Ureter (tissue), 1 donor: ENCODE data around the gene MUC5AC. TPM values are rescaled to one million over a fixed set of nuclear protein-coding genes. Genes with fewer than 3 reads are reported as not detected.

ENCODE experiments used
- DNase-seq: peaks from one replicate; pipeline ENCODE4 v3.0.0-alpha.2; 2020; ENCODE audit warnings: low spot score
- total RNA-seq: library from RNA; stranded (reverse); gene quantifications from one replicate; pipeline ENCODE4 v1.2.4, GENCODE V29; 2023
- donor health status: DM: yes; HTN: yes; CAD: no.

Gene MUC5AC
- total RNA-seq, 1 donor from 2014 or later: not detected

GRCh38 chr11:1120532-1121330 is 37.0 kb upstream of the MUC5AC start:
- DNase-seq: peak; percentile 38

- DNase-seq: no peak
Observed at GRCh38 chr11:1121331-1121812, 36.4 kb upstream of the MUC5AC start.

GRCh38 chr11:1121813-1122663 is 35.7 kb upstream of the MUC5AC start:
- no peak for DNase-seq

- DNase-seq: no peak
Observed at GRCh38 chr11:1122664-1123002, 35.1 kb upstream of the MUC5AC start.

GRCh38 chr11:1123970-1124369 is 33.8 kb upstream of the MUC5AC start:
- no peak for DNase-seq

GRCh38 chr11:1125803-1126202 is 31.9 kb upstream of the MUC5AC start:
- DNase-seq: no peak

- no peak for DNase-seq
Observed at GRCh38 chr11:1126491-1126926, 31.2 kb upstream of the MUC5AC start.

- DNase-seq: no peak
Observed at GRCh38 chr11:1126935-1127663, 30.7 kb upstream of the MUC5AC start.

GRCh38 chr11:1127664-1128162 is 30.0 kb upstream of the MUC5AC start:
- no peak for DNase-seq

GRCh38 chr11:1128311-1129142 is 29.2 kb upstream of the MUC5AC start:
- no peak for DNase-seq

GRCh38 chr11:1129143-1129610 is 28.6 kb upstream of the MUC5AC start:
- no peak for DNase-seq

GRCh38 chr11:1129611-1130160 is 28.1 kb upstream of the MUC5AC start:
- no peak for DNase-seq

- DNase-seq: peak; percentile 38
Observed at GRCh38 chr11:1130276-1131032, 27.3 kb upstream of the MUC5AC start.

GRCh38 chr11:1131033-1131911 is 26.5 kb upstream of the MUC5AC start:
- DNase-seq: no peak

GRCh38 chr11:1134848-1135445 is 22.8 kb upstream of the MUC5AC start:
- no peak for DNase-seq

- no peak for DNase-seq
Observed at GRCh38 chr11:1138097-1138496, 19.7 kb upstream of the MUC5AC start.

GRCh38 chr11:1139441-1140083 is 18.2 kb upstream of the MUC5AC start:
- DNase-seq: no peak
